Measurements from ENCODE around the gene STRN3.
A peak's percentile ranks its signal among the peaks of the same experiment; 100 is the strongest.
"Not testable (repeated sequence)": the region's sequence is repeated elsewhere in the genome, so short reads cannot be mapped to it uniquely, and the experiment has no call there.

Gene STRN3

GRCh38 chr14:31030469-31030868 is 4.3 kb upstream of the STRN3 start:
- DNase-seq, result no peak

DNA sequence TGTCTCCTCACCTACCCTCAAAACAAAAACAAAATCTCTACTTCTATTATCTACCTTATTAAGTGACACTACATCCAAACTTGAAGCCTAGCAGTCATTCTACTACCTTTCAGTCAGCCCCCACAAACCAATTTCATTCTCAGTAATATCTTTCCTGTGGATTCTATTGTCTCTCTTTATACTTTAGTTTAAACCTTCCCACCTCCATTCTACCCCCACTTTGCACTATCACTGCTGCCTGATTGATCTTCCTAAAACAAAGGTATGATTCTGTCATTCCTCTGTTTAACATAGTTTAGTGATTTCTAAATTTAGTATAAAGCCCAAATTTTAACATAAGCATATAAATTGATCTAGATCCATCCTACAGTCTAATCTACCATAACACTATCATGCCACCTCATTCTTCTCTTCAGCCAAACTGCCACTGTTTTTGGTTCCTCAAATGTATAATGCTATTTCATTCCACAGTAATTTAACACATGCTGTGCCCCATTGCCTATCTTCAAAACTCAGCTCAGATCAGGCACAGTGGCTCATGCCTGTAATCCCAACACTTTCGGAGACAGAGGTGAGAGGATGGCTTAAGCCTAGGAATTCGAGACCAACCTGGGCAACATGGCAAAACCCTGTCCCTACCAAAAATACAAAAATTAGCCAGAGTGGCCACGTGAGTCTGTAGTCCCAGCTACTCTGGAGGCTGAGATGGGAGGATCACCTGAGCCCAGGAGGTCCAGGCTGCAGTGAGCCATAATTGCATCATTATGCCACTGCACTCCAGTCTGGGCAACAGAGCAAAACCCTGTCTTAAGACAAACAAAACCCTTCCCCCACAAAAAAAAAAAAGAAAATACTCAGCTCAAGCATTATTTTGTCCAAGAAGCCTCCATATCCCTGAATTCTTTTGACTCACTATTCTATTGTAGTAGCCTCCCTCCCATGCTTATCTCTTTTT is 3.1 kb upstream of the STRN3 start:
- peak; percentile 24 for DNase-seq

DNA sequence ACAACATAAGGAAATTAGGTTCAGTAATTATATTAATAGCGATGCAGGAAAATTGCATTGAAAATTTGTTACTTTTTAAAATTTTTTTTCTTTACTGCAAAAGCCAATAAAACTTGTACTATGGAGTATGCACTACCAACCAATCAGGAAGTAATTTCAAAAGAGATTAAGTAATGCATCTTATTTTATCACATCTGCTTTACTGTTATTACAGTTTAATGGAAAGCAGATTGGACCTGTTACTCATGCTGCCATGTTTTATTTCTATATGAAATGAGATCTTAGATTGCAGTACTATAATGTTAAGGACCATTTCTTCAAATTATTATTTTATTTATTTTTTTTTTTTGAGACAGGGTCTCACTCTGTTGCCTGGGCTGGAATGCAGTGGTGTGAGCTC is 1.7 kb upstream of the STRN3 start:
- no peak for DNase-seq

GRCh38 chr14:31026450-31027235 is 464 bp upstream of the STRN3 start:
- DNase-seq, result peak; percentile 98

- DNase-seq, result peak; percentile 75
These were observed 657 bp downstream of the STRN3 start, which contains the start of gene AP4S1 for GRCh38 chr14:31025367-31026076. TSS of gene AP4S1 (plus strand) at chr14:31025649. CDS start at chr14:31066197, 40,548 bp downstream.

DNA sequence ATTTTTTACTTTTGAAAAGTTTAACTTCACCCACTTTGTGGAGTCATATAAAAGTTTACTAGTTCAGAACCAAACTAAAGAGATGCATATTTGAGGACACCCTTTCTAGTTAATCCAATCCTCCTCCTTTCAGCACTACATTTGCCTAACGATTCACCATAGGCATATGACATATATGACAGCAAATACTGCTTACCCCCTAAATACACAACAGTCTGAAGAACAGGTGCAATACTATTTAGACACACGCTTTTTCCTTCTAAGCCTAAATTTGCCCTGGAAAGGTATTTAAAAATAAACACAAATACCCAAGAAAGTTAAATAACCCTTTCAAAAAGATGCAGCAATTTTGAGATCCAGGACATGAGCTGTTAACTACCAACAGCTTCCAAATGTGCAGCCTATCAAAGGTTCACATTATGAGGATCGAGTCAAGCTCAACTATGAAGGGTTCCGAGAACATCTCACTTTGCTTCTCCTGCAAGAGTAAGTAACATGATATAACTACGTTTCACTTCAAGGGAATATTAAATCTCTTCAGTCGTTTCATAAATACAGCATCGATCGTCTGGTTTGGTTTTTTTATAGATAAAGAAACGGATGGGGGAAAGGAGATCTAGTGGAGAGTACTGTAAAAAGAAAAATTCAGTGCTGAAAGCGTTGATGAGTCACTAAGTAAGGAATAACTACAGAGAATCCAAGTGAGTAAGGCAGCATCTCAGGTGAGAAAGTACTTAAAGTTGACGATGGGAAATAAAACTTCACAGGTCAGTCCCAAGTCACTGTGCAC is 1.4 kb downstream of the STRN3 start:
- peak; percentile 35 for DNase-seq

DNA sequence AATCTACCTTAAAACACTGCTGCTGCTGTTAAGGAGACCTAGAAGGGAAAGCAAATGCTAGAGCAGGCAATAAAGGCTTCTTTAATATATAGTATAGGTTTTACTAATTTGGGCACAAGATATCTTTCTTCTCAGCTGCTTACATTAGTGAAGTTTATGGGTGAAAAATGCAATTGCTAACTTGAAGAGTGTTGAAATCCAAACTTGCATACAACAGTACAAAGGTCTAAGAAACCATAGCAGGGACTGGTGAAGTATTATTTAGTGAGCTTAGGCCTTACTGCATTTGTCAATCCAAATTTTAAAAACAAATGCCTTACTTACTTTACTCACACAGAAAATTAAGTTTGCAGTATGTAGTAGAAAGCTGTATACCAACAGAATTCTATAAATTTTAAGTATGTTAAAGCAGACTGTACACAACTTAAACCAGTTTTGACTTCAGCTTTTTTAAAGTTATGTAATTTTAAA is 2.1 kb downstream of the STRN3 start:
- no peak for DNase-seq

DNA sequence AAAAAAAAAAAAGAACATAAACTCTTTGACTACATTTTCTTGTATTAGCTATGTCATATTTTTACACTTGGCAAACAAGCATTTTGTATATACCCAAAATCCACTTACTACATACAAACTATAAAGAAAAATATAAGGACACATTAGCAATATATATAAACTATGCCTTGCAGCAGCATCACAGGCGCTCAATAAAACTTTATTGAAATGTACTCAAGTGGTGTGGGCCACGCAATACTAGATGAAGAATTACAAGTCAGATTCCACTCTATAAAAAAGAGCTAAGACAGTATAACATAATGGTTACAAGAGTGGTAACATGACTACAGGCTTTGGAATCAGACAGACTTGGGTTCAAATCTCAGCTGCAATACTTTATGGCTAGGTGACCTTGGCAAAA is 3.8 kb downstream of the STRN3 start:
- no peak for DNase-seq

DNA sequence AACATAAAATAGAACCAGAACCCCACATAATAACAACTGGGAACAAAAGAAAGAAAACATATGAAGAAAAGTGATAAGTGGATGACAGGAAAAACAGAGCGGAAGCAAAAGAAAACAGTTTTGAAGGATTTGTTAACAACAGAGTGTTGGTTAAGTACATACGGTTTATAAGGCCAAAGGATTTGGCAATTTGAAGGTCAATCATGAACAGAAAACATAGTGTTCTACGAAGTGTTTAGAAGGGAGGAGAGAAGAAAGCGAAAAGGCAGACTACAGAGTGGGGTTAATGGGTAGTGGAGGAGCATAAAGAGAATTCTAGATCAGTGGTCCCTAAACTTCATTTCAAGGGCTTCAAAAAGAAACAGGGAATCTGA is 4.6 kb downstream of the STRN3 start:
- DNase-seq, result no peak

- DNase-seq, result no peak
These were observed 5.2 kb downstream of the STRN3 start for GRCh38 chr14:31020834-31021575.

- DNase-seq, result no peak
These were observed 8.0 kb downstream of the STRN3 start for GRCh38 chr14:31018057-31018645.

DNA sequence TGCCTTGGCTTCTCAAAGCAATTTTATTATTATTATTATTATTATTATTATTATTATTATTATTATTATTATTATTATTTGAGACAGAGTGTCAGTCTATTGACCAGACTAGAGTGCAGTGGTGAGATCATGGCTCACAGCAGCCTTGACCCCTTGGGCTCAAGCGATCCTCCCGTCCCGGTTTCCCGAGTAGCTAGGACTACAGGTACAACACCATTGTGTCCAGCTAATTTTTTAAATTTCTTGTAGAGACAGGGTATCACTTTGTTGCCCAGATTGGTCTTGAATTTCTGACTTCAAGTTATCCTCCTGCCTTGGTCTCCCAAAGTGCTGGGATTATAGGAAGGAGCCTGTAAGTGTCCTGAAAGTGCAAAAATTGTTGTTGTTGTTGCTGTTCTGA is 12.3 kb downstream of the STRN3 start:
- DNase-seq, result no peak

DNA sequence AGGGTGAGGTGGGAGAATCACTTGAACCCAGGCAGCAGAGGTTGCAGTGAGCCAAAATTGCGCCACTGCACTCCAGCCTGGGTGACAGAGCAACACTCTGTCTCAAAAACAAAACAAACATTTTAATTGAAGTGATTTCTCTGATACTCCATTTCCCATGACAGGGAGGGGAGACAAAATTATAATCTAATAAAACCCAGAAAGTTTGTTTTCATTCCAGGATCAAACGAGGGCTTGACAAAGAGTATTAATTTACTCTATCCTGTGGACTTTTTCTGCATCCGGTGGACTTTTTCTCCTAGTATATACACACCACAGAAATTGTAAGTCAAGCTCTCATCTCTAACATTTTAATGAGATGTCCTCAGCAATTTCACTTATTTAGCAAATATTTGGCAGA is 15.2 kb downstream of the STRN3 start:
- DNase-seq, result no peak

DNA sequence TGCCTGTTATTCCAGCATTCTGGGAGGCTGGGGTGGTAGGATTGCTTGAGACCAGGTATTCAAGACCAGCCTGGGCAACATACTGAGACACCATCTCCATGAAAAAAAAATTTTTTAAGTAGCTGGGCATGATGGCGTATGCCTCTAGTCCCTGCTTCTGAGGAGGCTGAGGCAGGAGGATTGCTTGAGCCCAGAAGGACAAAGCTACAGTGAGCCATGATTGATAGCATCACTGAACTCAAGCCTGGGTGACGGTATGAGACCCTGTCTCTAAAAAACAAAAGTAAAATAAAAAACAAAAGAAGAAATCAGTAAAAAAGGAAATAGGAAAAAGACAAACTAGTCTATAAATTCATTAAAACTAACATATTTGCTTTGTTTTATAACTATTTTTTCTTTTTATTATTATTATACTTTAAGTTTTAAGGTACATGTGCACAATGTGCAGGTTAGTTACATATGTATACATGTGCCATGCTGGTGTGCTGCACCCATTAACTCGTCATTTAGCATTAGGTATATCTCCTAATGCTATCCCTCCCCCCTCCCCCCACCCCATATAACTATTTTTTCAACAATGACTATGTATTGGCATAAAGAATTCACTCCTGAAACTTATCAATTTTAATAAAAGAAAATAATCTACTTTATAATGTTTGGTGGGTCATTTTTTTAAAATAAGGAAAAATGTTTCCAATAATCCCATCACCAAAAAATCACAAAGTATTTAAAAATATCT is 16.2 kb downstream of the STRN3 start:
- DNase-seq, result no peak

DNA sequence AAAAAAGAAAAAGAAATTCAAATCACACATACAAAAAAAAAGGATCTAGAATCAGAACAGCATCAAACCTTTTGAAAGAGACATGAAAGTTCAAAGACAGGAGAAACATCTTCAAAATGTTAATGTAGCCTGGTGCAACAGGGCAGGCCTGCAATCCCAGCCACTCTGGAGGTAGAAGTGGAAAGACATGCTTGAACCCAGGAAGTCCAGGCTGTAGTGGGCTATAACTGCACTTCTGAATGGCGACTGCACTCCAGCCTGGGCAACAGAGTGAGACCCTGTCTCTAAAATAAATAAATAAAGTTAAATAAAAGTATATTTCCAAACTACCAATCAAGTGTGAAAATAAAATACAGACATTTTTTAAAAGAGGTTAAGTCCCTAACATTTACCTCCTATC is 19.5 kb downstream of the STRN3 start:
- no peak for DNase-seq

DNA sequence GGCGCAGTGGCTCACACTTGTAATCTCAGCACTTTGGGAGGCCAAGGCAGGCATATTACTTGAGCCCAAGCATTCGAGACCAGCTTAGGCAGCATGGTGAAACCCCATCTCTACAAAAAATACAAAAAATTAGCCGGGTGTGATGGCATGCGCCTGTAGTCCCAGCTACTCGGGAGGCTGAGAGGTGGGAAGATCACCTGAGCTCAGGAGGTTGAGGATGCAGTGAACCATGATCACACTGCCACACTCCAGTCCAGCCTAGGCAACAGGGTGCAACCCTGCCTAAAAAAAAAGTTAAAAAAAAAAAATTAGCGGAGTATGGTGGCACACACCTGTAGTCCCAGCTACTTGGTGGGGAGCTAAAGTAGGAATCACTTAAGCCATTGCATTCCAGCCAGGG is 22.2 kb downstream of the STRN3 start:
- not testable (repeated sequence) for DNase-seq

DNA sequence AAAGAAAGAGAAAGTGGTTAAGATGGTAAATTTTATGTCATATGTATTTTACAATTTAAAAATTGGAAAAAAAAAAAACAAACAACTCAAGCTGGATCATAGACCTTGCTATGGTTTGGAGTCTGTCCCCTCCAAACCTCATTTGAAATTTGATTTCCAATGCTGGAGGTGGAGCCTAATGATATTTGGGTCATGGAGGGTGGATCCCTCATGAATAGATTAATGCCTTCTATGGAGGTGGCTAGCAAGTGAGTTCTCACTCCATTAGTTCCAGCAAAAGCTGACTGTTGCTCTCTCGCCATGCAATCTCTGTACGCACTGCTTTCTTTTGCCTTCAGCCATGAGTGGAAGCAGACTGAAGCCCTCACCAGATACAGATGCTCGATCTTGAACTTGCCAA is 22.9 kb downstream of the STRN3 start:
- no peak for DNase-seq

DNA sequence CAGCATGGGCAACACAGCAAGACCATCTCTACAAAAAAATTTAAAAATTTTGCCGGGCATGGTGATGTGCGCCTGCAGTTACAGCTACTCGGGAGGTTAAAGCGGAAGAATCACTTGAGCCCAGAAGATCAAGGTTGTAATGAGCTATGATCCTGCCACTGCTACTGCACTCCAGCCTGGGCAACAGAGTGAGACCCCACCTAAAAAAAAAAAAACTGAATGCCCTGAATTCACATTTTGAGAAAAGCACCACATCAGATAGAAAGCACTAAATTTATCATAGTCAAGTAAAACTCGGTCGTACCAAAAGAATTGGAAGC is 24.9 kb downstream of the STRN3 start:
- no peak for DNase-seq

GRCh38 chr14:31000629-31001338 is 25.4 kb downstream of the STRN3 start:
- DNase-seq, result no peak
